ENCODE measurements around the gene SSTR5.

The SSTR5 gene

GRCh38 chr16:1129106-1129960 is 56.8 kb downstream of the SSTR5 start:
- TF ChIP-seq CTCF (IDR thresholded peaks at IDR 0.05; ENCODE audit: low read depth, low read length) = no peak

GRCh38 chr16:1130382-1130781 is 57.8 kb downstream of the SSTR5 start:
- no peak overlapping the region for H3K4me3 ChIP-seq (ENCODE audit: low read depth, low read length)
- TF ChIP-seq CTCF (IDR thresholded peaks at IDR 0.05; ENCODE audit: low read depth, low read length) = no peak
- no peak for DNase-seq (ENCODE audit: low read depth, low spot score)
- in situ Hi-C loops (cut with HindIII; ENCODE audit: low sequenced_read_pairs) = no loop called here

More at GRCh38 chr16:1129106-1129960, 56.8 kb downstream of the SSTR5 start:
- in situ Hi-C loops (cut with HindIII; ENCODE audit: low sequenced_read_pairs) = no loop called here
- no peak for DNase-seq (ENCODE audit: low read depth, low spot score)
- H3K4me3 ChIP-seq (ENCODE audit: low read depth, low read length) = no peak overlapping the region

Measured in astrocyte of the spinal cord (primary cell).